H1 (cell line): Measurements from ENCODE around the gene FCAR. TPM values are rescaled to one million over a fixed set of nuclear protein-coding genes. Genes with fewer than 3 reads are reported as not detected.
"Not testable (repeated sequence)": the region's sequence is repeated elsewhere in the genome, so short reads cannot be mapped to it uniquely, and the experiment has no call there.

Experiments used
- CTCF ChIA-PET: fragments of 300-600 bp; sonication (Branson Sonifier 250); formaldehyde crosslinking; loops from one replicate; lab custom pipeline; 2021; ENCODE audit not compliant: partially characterized antibody; lab: Charles Lee
- POLR2A ChIA-PET: fragments of 300-600 bp; sonication (Branson Sonifier 250); formaldehyde crosslinking; loops from one replicate; lab custom pipeline; 2021; ENCODE audit warnings: inconsistent platforms; ENCODE audit not compliant: partially characterized antibody; lab: Charles Lee
- DNase-seq, 2 experiments: peaks; one replicate each; pipeline versions ENCODE4 v3.0.0 to v3.0.0-alpha.2; 2010 to 2022; ENCODE audit warnings: low spot score in 2 of 2, low read depth in 1 of 2, mixed read lengths in 1 of 2
- FAIRE-seq: peaks from 2 replicates; lab custom pipeline; 2011; peaks lifted over from hg19 to GRCh38; lab: Jason Lieb, UNC
- H2AFZ ChIP-seq: 2 replicates; pipeline ENCODE4 v1.8.1; 2012; ENCODE audit warnings: low read length, inconsistent platforms
- H2AK5ac ChIP-seq: 2 replicates; pipeline ENCODE4 v1.6.1; 2013; ENCODE audit warnings: low read depth, low read length
- H2BK120ac ChIP-seq: replicated peaks from 2 replicates; pipeline ENCODE3; 2013; ENCODE audit warnings: low read depth, low read length, inconsistent platforms
- H2BK12ac ChIP-seq: 2 replicates; pipeline ENCODE4 v1.6.1; 2013; ENCODE audit warnings: low read depth, low read length
- H2BK15ac ChIP-seq: 2 replicates; pipeline ENCODE4 v1.6.1; 2013; ENCODE audit warnings: low read length
- H2BK20ac ChIP-seq: 2 replicates; pipeline ENCODE4 v1.6.1; 2013; ENCODE audit warnings: low read length
- H2BK5ac ChIP-seq: 2 replicates; pipeline ENCODE4 v1.6.1; 2013; ENCODE audit warnings: low read depth, low read length
- H3K14ac ChIP-seq: 2 replicates; pipeline ENCODE4 v1.6.1; 2013; ENCODE audit warnings: inconsistent platforms; ENCODE audit not compliant: insufficient read length
- H3K18ac ChIP-seq: 2 replicates; pipeline ENCODE4 v1.6.1; 2013; ENCODE audit warnings: low read length; ENCODE audit errors: extremely low read depth
- H3K23ac ChIP-seq: 2 replicates; pipeline ENCODE4 v1.6.1; 2013; ENCODE audit warnings: inconsistent platforms; ENCODE audit not compliant: insufficient read length
- H3K23me2 ChIP-seq: 2 replicates; pipeline ENCODE4 v1.6.1; 2013; ENCODE audit warnings: low read depth, low read length
- H3K27ac ChIP-seq: 2 replicates; pipeline ENCODE4 v1.6.1; 2011; ENCODE audit warnings: low read depth, low read length, inconsistent platforms
- H3K27me3 ChIP-seq, 4 experiments: replicated peaks in 1 of 4; 1 replicate in 1 of 4; 2 replicates in 3 of 4; pipeline versions ENCODE4 v1.6.1 to v1.8.1; 2011 to 2013; ENCODE audit warnings: low read length in 3 of 4, mild to moderate bottlenecking in 3 of 4, inconsistent platforms in 2 of 4, mixed read lengths in 2 of 4, moderate library complexity in 1 of 4; ENCODE audit not compliant: control insufficient read depth in 3 of 4, insufficient read depth in 3 of 4; ENCODE audit errors: extremely low read depth in 1 of 4
- H3K36me3 ChIP-seq, 4 experiments: 2 replicates each; pipeline versions ENCODE4 v1.6.1 to v1.8.1; 2011 to 2013; ENCODE audit warnings: mild to moderate bottlenecking in 4 of 4, low read length in 3 of 4, moderate library complexity in 2 of 4, control low read depth in 1 of 4, inconsistent platforms in 1 of 4; ENCODE audit not compliant: insufficient read depth in 4 of 4, control insufficient read depth in 2 of 4
- H3K4ac ChIP-seq: replicated peaks from 2 replicates; pipeline ENCODE3; 2013; ENCODE audit warnings: low read length, low read depth, mixed read lengths, inconsistent platforms; ENCODE audit not compliant: insufficient read length
- H3K4me1 ChIP-seq, 4 experiments: replicated peaks in 1 of 4; 1 replicate in 1 of 4; 2 replicates in 3 of 4; pipeline versions ENCODE4 v1.6.1 to v1.8.1; 2011 to 2013; ENCODE audit warnings: low read length in 3 of 4, inconsistent platforms in 2 of 4, mixed read lengths in 1 of 4; ENCODE audit not compliant: insufficient read depth in 4 of 4, control insufficient read depth in 3 of 4
- H3K4me2 ChIP-seq, 2 experiments: 2 replicates each; pipeline versions ENCODE4 v1.6.1 to v1.8.1; 2011 to 2013; ENCODE audit warnings: low read depth in 2 of 2, low read length in 2 of 2, control low read depth in 1 of 2, inconsistent platforms in 1 of 2, mild to moderate bottlenecking in 1 of 2; ENCODE audit not compliant: insufficient read depth in 1 of 2
- H3K4me3 ChIP-seq, 4 experiments: fragments of 200-600, 300-600 bp in 1 of 4; sonication (generic), shearing (Covaris generic), sonication (Bioruptor Twin) in 1 of 4; 2 replicates each; pipeline versions ENCODE4 v1.5.1 to v1.8.1; 2011 to 2016; ENCODE audit warnings: low read length in 4 of 4, low read depth in 3 of 4, control low read depth in 2 of 4, inconsistent platforms in 2 of 4, mild to moderate bottlenecking in 2 of 4, mixed read lengths in 1 of 4, moderate library complexity in 1 of 4; ENCODE audit not compliant: insufficient read depth in 2 of 4; ENCODE audit errors: extremely low read depth in 1 of 4
- H3K56ac ChIP-seq: replicated peaks from 2 replicates; pipeline ENCODE3; 2013; ENCODE audit warnings: low read depth, mild to moderate bottlenecking, mixed read lengths, low read length, inconsistent platforms; ENCODE audit not compliant: insufficient read length
- H3K79me1 ChIP-seq: 2 replicates; pipeline ENCODE4 v1.6.1; 2013; ENCODE audit warnings: low read depth, low read length, control low read depth
- H3K79me2 ChIP-seq, 2 experiments: 2 replicates each; pipeline versions ENCODE4 v1.6.1 to v1.8.1; 2012 to 2013; ENCODE audit warnings: low read length in 2 of 2, mild to moderate bottlenecking in 2 of 2, inconsistent platforms in 1 of 2; ENCODE audit not compliant: insufficient read depth in 2 of 2, control insufficient read depth in 1 of 2
- H3K9ac ChIP-seq, 4 experiments: replicated peaks in 1 of 4; 1 replicate in 1 of 4; 2 replicates in 3 of 4; pipeline versions ENCODE4 v1.6.1 to v1.8.1; 2011 to 2013; ENCODE audit warnings: low read depth in 3 of 4, low read length in 3 of 4, control low read depth in 2 of 4, mild to moderate bottlenecking in 2 of 4, moderate library complexity in 2 of 4, inconsistent platforms in 1 of 4; ENCODE audit errors: extremely low read depth in 1 of 4
- H3K9me3 ChIP-seq, 2 experiments: 2 replicates each; pipeline versions ENCODE4 v1.6.1 to v1.8.1; 2012 to 2013; ENCODE audit warnings: mild to moderate bottlenecking in 2 of 2, moderate library complexity in 2 of 2, control low read depth in 1 of 2, inconsistent platforms in 1 of 2, low read depth in 1 of 2, low read length in 1 of 2, mixed read lengths in 1 of 2; ENCODE audit not compliant: insufficient read depth in 2 of 2
- H4K20me1 ChIP-seq, 2 experiments: replicated peaks in 1 of 2; 2 replicates each; pipeline versions ENCODE3 to v1.8.1; 2011 to 2013; ENCODE audit warnings: inconsistent platforms in 2 of 2, low read length in 2 of 2, mild to moderate bottlenecking in 1 of 2; ENCODE audit not compliant: insufficient read depth in 2 of 2, control insufficient read depth in 1 of 2
- H4K5ac ChIP-seq: 2 replicates; pipeline ENCODE4 v1.6.1; 2013; ENCODE audit warnings: low read length, low read depth, mixed read lengths, inconsistent platforms; ENCODE audit not compliant: insufficient read length
- H4K8ac ChIP-seq: 2 replicates; pipeline ENCODE4 v1.8.0; 2013; ENCODE audit warnings: mild to moderate bottlenecking, moderate library complexity, low read length, inconsistent platforms; ENCODE audit not compliant: insufficient read depth; ENCODE audit errors: extremely low read depth
- H4K91ac ChIP-seq: replicated peaks from 2 replicates; pipeline ENCODE3; 2013; ENCODE audit warnings: low read length, mixed read lengths, inconsistent platforms; ENCODE audit not compliant: insufficient read length
- WGBS, 2 experiments: shearing (Covaris generic) in 1 of 2; methylation state at CpG; one replicate each; pipeline versions ENCODE4 v1.1.6 to v1.1.7; 2013 to 2015; ENCODE audit warnings: low lambda C conversion rate in 2 of 2, mixed read lengths in 2 of 2, inconsistent platforms in 1 of 2, low coverage in 1 of 2, missing lambda C conversion rate in 1 of 2; ENCODE audit not compliant: insufficient replicate concordance in 2 of 2, insufficient coverage in 1 of 2, insufficient read length in 1 of 2; ENCODE audit errors: extremely low coverage in 1 of 2, missing lambda C conversion rate in 1 of 2; 5-methylcytosine and 5-hydroxymethylcytosine counted together
- polyA plus RNA-seq, 7 experiments: library from polyadenylated mRNA; depleted of rRNA in 3 of 7; stranded (reverse) in 5 of 7; unstranded in 2 of 7; fragments of >200 nt in 5 of 7; fragments of 200-250 nt in 2 of 7; gene quantifications; 1 replicate in 5 of 7; 2 replicates in 1 of 7; 4 replicates in 1 of 7; pipeline versions ENCODE4 v1.2.1 to v1.2.3, GENCODE V29; 2011 to 2013; ENCODE audit warnings: missing spikeins in 2 of 7, mixed read lengths in 2 of 7
- total RNA-seq: library from RNA; stranded (reverse); fragmentation: NEBNext Ultra II Directional; extraction: Animal tissue kit (Norgen Biotek cat#: 25700); gene quantifications from 2 replicates; pipeline ENCODE4 v1.2.1, GENCODE V29; 2021

Gene FCAR
- total and polyA plus RNA-seq, 2 of the 8 experiments (the other 6 are each of a cell fraction or from before 2014, with no cell fraction given): not detected

DNA sequence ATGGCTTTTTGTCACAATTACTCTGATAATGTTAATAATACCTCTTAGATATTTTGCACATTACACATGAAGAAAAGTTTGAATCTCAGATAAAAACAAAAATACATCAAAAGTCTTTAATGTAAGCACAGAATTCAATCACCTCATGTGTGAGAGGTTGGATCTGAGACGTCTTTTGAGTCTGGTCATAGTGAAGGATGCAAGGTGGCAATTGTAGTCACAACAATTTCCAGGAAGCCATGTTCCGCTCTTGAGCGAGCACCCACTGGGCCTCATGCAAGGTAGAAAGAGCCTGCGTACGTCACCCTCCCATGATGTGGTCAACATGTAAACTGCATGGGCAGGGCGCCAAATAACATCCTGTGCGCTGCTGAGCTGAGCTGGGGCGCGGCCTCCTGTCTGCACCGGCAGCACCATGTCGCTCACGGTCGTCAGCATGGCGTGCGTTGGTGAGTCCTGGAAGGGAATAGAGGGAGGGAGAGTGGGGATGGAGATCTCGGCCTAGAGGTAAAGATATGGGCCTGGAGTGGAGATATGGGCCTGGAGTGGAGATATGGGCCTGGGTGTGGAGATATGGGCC lies 23.9 kb upstream of the FCAR start, which contains the start of gene KIR3DL2:
Gene KIR3DL2 (plus strand): TSS at position 383 of the 580 bp plus-strand sequence. CDS start 33 bp downstream, at position 416.
- H4K91ac ChIP-seq, H4K8ac ChIP-seq, H4K5ac ChIP-seq, H3K27ac ChIP-seq, H2AFZ ChIP-seq, H4K20me1 ChIP-seq, H3K18ac ChIP-seq, H2BK20ac ChIP-seq, H2BK120ac ChIP-seq, H3K14ac ChIP-seq, H3K79me1 ChIP-seq, H3K56ac ChIP-seq, FAIRE-seq, H3K4me1 ChIP-seq, CTCF ChIA-PET, H2BK15ac ChIP-seq, H3K9ac ChIP-seq, H3K79me2 ChIP-seq, H3K4me2 ChIP-seq, H2AK5ac ChIP-seq, H3K36me3 ChIP-seq, H2BK12ac ChIP-seq, H3K4me3 ChIP-seq, DNase-seq, H3K23ac ChIP-seq, H3K4ac ChIP-seq, H3K23me2 ChIP-seq, H2BK5ac ChIP-seq, POLR2A ChIA-PET, H3K27me3 ChIP-seq: not testable (repeated sequence)
- peaks cover 55 to 70% of the 10 kb centered on the region in 2 experiments for H3K9me3 ChIP-seq
- WGBS, 2 experiments: 94% methylated on average over 12 of the region's 16 CpGs; no CpG with 5 or more reads in 1 of the 2 experiments
